NK-92 treated with Interleukin-12 subunit alpha and Interleukin-12 subunit beta, amount 100 ng/mL, for 24 hours (cell line): ENCODE results near the gene SCAF8.
"Not testable (repeated sequence)": the region's sequence is repeated elsewhere in the genome, so short reads cannot be mapped to it uniquely, and the experiment has no call there.

Source experiments
- DNase-seq: peaks from one replicate; lab custom pipeline; 2025; lab: John Stamatoyannopoulos, UW

SCAF8 gene

DNA sequence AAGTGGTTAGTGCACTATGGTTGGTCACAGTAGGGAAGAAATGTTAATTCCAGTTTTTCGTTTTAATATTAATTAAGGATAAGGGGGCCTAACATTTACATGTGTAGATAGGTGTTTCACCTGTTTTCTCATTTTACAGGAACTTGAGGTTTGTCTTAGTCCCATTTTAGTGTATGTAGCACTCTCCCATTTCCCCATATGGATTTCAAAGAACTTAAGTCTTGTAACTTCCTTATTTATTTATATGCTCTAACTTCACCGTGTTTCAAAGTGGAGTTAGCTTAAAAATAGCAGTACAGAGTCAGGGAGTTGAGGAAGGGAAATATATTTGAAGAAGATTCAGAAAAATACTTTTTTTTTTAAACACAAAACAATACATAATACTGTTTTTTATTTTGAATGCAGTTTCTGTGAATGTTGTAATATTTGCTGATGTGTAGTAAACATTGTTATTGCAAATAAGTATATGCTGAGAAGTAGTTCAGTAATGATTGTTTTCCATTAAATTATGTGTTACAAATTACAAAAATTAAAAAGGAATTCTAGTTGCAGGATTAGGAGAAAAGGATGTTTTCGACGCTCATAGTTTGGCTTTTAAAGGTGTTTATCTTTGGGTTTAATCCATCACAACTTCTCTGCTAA is 3.5 kb downstream of the SCAF8 start:
- no peak for DNase-seq

DNA sequence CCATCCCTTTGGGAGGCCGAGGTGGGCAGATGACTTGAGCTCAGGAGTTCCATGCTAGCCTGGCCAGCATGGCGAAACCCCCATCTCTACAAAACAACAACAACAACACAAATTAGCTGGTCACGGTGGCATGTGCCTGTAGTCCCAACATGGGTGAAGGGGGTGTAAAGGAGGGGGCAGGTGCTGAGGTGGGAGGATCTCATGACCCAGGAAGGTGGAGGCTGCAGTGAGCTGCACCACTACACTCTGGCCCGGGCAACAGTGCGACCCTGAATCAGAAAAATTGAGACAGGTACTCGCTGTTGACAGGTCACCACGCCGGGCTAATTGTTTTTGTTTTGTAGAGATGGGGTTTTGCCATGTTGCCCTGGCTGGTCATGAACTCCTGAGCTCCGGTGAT is 4.2 kb downstream of the SCAF8 start:
- DNase-seq, result no peak

DNA sequence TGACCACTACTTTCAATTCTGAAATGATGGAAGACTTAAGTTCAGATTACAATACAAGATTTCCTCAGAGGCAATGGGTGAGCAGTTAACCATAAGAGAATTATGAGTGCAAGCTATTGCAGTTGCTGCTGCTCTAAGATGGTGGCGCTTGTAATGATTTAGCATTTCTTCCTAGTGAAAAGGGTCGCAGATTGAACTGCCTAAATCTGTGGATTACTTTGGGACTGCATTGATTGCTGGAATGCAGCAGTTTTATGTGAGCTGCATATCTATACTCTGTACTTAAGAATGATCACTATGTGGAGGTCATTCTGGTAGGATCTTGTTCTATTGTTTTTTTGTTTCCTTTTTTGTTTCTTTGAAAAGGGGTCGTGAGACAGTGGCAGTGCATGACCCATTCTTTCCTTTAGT is 5.3 kb downstream of the SCAF8 start:
- DNase-seq, result no peak

DNA sequence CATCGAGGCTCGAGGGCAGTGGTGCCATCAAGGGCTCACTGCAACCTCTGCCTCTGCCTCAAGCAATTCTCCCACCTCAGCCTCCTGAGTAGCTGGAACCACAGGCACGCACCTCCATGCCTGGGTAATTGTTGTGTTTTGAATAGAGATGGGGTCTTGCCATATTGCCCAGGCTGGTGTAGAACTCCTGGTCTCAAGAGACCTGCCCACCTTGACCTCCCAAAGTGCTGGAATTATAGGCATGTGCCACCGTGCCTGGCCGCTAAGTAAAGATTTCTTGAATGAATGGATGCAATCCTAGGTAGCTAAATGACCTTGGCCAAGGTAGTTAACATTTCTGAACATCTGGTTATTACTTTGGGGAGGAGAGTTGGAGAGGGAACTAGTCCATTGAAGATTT is 7.4 kb downstream of the SCAF8 start:
- no peak for DNase-seq

DNA sequence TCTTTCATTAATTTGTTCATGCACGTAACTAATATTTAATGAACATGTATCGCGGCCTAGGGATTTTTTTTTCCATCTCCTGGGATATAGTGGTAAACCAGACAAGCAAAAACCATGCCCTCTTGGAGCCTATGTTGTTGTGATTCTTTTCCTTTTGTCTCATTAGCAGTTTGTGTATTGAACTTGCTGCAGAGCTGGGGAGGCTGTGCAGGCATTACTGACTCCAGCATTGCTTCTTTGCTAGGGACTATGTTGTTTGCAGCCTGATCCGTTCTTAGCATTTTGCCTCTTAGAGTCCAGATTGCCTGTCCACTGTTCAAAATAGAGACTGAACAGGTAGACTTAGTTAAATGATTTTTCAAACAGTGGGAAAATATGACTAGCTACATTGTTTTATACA is 9.7 kb downstream of the SCAF8 start:
- no peak for DNase-seq

DNA sequence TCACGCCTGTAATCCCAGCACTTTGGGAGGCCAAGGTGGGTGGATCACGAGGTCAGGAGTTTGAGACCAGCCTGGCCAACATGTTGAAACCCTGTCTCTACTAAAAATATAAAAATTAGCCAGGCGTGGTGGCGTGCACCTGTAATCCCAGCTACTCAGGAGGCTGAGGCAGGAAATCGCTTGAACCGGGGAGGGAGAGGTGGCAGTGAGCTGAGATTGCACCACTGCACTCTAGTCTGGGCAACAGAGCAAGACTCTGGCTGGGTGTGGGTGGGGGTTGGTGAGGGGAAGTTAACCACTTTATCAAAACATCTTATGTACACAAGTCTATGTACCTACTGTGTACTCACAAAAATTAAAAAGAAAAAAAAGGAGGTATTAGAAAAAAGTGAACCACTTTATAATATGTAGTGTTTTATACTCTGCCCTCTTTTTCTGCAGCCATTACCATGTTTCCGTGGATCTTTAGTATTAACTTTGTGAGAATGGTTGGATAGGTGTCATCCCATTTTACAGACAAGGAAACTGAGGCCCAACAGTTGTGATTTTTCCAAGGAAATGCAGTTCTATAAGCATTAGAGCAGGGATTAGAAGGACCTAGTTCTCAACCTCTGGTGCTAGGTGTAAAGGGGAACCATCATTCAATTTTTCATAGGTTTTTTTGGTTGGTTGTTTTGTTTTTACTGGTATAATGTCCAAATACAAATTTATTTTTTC is 11.0 kb downstream of the SCAF8 start:
- not testable (repeated sequence) for DNase-seq

DNA sequence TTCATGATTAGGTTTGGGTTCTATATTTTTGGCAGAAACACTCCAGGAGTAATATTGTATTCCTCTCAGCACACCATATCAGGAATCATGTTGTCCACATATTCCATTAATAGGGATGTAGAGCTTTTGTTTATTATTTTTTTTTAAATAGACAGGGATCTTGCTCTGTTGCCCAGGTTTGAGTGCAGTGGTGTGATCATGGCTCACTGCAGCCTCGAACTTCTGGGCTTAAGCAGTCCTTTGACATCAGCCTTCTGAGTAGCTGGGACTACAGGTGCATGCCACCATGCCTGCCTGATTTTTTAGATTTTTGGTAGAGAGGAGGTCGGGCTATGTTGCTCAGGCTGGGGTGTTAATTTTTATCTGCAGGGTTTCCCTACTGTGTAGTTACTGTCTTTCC is 12.0 kb downstream of the SCAF8 start:
- no peak for DNase-seq

DNA sequence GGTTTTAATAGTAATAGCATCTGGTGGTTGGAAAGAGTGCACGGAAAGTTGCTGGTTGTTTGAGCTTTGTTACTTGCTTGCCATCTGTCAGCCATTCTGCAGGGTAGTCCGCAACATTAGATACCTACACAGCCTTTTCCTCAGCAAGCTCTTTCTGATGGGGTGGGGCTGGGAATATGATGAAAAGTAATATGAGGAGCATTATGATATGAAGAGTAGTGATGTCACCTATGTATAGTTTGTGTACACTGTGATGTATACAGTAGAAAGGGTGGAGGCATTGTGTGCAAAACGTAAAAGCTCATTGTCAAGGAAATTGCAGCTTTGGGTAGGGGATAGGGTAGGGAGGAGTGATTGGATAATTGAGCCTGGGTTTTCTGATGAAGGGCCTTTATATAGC is 16.1 kb downstream of the SCAF8 start:
- no peak for DNase-seq

DNA sequence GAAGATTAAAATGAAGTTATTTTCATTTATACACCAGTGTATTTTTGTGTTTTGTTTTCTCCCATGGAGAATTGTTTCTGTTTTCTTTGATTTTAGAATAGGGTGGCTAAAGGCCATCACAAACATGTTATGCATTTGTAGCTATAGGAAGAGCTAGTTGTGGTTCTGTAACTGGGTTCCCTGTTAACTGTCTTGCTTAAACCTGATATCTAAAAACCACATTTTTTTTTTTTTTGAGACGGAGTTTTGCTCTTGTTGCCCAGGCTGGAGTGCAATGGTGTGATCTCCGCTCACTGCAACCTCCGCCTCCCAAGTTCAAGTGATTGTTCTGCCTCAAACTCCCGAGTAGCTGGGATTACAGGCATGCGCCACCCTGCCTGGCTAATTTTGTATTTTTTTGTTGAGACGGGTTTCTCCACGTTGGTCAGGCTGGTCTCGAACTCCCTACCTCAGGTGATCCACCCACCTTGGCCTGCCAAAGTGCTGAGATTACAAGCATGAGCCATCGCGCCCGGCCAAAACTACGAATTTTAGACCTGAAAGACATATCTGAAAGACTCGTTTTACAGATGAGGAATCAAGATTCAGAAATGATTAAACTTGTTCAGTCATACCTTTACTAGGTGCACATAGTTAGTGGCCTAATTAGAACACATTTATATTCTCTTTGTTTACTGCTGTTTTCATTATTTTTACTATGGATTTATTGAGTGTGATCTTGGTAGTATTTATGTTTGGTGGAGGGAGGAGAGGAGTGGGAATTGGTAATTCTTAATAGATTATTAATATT is 18.0 kb downstream of the SCAF8 start:
- no peak for DNase-seq

DNA sequence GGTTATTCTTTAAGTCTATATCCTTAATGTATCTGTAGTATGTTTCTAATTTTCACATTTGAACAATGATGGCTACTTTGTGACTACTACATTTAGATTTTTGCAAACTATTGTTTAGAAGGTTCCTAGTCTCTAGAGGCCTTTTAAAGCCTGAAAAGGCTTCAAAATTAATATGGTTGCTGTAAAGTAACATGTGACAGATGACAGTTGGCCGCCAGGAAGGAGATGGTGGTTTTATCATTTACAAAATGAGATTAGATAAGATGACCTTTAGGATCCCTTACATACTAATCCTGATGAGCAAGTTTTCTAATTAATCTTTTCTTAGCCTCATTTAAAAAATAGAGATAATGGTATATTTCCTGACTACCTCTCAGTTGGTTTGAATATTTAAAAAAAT is 18.8 kb downstream of the SCAF8 start:
- DNase-seq, result no peak

DNA sequence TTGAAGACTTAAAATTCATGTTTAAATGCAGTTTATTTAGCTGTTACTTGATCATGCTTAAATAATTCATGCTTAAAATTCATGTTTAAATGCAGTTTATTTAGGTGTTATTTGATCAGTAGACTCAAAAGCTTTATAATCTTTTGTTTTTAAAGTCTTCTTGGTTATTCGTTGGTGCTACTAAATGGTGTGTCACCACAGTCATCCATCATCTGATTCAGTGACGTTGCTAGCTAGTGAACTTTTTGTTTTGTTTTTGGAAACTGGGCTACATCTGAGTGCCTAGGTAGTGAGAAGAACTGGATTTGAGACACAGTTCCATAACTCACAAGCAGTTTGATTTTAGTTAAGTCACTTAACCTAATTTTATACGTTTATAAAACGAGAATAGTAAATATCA is 20.9 kb downstream of the SCAF8 start:
- no peak for DNase-seq

DNA sequence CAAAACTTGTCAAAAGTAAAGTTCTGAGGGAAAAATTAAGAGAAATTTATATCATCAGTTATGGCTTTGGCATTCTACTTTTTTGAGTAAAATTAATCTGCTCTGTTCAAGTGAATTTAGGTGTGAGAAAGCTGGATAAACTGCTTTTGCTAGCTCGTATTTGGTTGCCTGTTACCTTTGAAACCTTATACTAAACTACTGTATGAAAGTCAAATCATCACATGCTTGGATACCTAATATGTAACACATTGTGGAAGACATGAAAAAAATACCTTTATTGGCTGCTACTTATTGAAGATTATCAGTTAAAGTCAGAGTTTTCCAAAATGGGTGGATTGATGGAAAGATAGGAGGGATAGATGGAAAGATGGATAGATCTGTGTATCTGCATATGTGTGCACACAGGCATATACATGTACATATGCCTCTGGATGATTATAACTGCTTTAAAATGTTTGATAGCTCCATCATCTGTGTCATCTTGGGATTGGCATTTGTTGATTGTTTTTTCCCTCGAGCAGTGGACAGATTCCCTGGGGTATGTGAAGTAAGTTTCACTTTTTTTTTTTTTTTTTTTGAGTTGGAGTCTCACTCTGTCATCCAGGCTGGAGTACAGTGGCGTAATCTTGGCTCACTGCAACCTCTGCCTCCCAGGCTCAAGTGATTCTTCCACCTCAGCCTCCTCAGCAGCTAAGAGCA is 24.3 kb downstream of the SCAF8 start:
- DNase-seq, result no peak

DNA sequence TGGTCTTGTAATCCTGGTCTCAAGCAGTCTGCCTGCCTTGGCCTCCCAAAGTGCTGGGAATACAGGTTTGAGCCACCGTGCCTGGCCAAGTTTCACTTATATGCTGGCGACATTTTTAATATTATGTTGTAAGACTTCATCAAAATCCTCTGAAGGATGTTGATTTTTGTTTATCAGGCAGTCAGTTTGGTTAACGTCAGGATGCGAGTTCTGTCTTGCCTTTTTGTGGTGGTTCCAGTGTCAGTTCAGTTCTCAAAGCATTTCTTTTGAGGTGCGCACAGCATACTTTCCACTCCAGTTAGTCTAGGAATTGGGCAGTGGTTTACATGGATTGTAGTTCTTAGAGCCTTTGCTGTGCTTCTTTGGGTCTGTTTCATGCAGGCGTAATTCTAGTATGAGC is 24.9 kb downstream of the SCAF8 start:
- DNase-seq, result no peak

DNA sequence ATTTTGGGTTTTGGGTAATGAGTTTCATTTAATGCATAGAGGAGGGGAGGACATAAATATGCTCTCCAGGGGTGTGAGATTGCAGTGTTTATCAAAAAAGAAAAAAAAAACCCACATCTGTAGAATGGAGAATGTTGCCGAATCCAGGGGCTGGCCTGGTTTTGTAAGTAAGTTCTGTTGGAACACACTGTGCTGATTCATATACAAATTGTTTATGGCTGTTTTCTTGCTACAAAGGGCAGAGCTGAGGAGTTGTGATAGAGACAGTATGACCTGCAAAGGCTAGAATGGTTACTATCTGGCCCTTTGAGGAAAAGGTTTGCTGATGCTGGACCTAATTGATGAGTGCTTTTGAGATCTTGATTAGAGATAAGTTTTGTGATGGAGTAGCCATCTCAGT is 30.4 kb downstream of the SCAF8 start:
- DNase-seq, result no peak

DNA sequence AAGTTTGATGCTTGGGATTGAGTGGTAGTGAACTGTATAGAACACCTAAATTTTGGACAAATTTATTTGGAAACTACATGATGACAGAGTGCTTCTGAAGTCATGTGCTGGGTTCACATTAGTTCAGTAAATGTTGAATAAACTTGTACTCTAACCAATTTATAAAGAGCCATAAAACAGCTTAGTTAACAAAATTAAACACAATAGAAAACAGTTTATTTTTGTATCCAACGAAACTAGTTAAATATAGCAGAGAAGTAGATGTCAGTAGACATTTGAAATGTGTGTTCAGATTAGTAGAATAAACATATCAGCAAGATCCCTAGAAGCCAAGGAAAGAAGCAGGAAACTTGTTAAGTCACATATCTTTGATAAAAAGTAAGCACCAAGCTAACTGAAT is 32.1 kb downstream of the SCAF8 start:
- DNase-seq, result no peak

DNA sequence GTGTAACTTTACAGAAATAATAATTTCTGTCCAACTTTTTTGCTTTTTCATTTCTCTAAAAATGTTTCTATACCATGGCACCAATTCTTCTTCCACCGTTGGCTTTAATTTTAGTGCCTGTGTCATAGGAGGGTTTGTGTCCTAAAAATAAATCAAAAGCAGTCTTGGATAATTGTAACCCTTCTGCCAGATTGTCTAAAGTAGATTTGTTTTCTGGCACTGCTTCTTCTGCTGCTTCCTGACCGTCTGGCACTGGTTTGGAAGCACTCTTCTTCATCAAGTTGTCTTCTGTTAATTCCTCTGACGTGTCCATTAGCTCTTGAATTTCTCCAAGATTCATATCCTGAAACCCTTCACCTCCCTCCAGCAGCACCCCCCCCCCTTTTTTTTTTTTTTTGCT is 33.1 kb downstream of the SCAF8 start:
- no peak for DNase-seq

DNA sequence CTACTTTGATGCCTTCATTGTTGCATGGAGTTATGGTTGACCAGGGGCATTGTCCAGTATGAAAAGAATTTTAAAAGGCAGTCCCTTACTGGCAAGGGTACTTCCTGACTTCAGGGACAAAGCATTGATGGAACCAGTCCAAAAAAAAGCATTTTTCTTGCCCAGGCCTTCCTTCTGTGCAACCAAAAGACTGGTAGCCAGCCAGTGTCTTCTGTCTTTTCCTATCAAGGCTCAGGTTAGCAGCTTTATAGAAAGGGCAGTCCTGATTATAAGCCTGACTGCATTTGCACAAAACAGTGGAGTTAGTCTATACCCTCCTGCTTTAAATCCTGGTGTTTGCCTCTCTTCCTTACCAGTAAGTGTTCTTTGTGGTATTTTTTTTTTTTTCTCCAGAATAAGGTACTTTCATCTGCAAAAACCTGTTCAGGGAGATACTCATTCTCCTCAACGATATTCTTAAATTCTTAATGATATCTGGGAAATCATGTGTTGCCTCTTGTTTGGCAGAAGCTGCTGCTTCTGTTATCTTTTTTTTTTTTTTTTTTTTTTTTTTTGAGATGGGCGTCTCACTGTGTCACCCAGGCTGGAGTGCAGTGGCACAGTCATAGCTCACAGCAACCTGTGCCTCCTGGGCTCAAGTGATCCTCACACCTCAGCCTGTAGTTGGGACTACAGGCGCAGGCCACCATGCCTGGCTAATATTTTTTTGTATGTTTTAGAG is 33.9 kb downstream of the SCAF8 start:
- DNase-seq, result no peak

DNA sequence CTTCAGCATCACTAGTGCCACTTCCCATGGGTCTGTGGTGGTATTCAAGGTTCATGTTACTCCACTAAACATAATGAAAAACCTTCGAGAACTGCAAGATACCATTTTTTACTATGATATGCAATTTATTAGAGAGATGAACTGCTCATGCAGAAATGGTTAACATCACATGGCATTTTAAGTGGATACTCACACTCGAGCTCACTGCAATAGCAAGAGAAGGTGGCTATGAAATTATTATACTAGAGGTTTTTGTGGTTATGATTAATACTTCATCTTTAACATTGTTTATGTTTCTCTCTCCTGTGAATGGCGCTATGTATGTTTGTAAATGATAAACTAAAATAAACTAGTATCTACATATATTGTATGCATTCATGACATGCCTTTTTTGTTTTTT is 35.1 kb downstream of the SCAF8 start:
- no peak for DNase-seq

DNA sequence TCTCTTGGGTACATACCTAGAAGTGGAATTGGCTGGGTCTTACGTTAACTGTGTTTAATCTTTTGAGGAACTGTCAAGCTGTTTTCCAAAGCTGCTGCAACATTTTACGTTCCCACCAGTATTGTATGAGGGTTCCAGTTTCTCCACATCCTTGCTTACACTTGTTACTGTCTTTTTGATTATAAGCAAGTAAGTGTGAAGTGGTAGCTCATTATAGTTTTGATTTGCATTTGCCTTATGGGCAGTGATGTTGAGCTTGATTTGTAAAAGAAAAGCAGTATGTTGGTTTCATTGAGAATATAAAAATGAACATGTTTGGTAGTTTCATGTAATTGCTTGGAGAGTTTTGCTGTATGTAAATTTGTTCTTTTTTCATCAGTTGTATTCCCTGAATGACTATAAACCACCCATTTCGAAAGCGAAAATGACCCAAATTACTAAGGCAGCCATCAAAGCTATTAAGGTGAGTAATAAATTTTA is 40.4 kb downstream of the SCAF8 start:
- DNase-seq, result no peak

DNA sequence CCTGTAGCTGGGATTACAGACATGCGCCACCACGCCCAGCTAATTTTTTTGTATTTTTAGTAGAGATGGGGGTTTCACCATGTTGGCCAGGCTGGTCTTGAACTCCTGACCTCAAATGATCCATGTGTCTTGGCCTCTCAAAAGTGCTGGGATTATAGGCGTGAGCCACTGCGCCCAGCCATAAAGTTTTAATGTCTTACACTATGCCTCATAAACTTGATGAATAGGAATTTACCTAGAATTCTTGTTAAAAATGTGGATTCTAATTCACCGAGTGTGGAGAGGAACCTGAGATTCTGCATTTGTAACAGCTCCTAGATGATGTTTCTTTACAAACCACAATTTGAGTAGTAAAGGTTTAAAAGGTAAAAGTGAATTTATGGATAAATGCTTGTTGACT is 45.9 kb downstream of the SCAF8 start:
- DNase-seq, result not testable (repeated sequence)

DNA sequence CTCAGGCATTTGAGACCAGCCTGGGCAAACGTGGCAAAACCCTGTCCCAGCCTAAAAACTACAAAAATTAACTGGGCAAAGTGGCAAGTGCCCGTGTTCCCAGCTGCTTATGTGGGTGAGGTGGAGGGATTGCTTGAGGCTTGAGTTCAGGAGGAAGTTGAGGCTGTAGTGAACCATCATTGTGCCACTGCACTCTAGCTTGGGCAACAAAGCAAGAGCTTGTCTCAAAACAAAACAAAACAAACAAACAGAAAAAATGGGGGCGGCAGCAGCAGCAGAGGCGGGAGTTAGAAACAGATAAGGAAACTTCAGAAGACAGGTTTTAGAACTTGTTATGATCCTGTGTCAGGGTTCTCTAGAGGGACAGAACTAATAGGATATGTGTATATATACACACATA is 49.0 kb downstream of the SCAF8 start:
- no peak for DNase-seq

DNA sequence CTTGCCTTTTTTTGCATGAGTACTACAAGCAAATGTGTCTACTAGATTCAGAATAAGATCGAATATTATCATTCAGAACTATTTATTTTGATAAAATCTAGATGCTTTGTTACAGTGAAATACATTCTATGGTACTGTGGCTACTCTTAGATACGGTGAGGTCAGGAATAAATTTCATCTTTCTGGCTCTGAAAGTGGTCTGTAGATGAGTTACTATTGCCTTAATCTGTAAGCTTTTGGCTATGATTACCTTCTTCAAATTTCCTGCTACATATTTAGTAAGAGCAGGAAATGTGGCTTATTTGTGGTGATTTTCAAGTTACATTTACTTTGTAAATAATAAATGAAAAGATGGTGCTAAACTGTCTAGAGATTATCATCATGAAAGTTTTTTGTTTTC is 50.0 kb downstream of the SCAF8 start:
- DNase-seq, result no peak
